Measurements from ENCODE around the gene SPACA5.

DNA sequence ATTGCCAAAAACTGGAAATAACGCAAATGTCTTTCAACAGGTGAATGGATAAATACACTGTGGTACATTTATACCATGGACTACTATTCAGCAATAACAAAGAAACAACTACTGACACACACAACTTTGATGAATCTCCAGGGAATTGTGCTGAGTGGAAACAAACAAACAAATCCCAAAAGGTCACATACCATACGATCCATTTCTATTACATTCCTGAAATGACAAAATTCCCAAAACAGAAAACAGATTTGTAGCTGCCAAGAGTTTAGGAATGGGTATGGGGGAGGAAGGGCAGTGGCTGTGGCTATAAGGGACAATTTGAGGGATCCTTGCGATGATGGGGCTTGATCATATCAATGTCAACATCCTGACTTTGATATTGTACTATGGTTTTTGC lies 5.5 kb upstream of the SPACA5 start:
- TF ChIP-seq POLR2A (IDR thresholded peaks at IDR 0.05; ENCODE audit: low read length) (no peak), GATA1 (IDR thresholded peaks at IDR 0.05; ENCODE audit: low read depth, low read length) (no peak)
